ENCODE results near the gene ASB3. TPM values are rescaled to one million over a fixed set of nuclear protein-coding genes. Genes with fewer than 3 reads are reported as not detected.
"Not testable (repeated sequence)": the region's sequence is repeated elsewhere in the genome, so short reads cannot be mapped to it uniquely, and the experiment has no call there.

The ASB3 gene, protein sequence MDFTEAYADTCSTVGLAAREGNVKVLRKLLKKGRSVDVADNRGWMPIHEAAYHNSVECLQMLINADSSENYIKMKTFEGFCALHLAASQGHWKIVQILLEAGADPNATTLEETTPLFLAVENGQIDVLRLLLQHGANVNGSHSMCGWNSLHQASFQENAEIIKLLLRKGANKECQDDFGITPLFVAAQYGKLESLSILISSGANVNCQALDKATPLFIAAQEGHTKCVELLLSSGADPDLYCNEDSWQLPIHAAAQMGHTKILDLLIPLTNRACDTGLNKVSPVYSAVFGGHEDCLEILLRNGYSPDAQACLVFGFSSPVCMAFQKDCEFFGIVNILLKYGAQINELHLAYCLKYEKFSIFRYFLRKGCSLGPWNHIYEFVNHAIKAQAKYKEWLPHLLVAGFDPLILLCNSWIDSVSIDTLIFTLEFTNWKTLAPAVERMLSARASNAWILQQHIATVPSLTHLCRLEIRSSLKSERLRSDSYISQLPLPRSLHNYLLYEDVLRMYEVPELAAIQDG
- 10 to 100 TPM; 28.6 to 36.3 (median 31.5) TPM for polyA plus RNA-seq (ENCODE audit: insufficient read length in 4 of 4)

- peak; percentile 74 to 90 (median 84) for DNase-seq (ENCODE audit: low read depth in 4 of 4, low spot score in 2 of 4)
These were observed at the start of gene ASB3, which contains the start of gene ERLEC1 for GRCh38 chr2:53786705-53787613. ASB3 (minus strand) TSS chr2:53786953; CDS start chr2:53765572, 21,381 bp downstream. ERLEC1 (plus strand) TSS chr2:53787044; CDS start chr2:53787211, 167 bp downstream.

DNA sequence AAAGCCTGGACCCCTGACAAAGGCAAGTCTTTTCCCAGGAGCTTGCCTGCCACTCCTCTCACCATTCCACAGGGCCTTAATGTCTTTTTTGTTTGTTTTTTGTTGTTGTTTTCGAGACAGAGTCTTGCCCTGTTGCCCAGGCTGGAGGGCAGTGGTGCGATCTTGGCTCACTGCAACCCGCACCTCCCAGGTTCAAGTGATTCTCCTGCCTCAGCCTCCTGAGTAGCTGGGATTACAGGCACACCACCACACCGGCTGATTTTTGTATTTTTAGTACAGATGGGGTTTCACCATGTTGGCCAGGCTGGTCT lies 43.2 kb upstream of the ASB3 start:
- not testable (repeated sequence) for DNase-seq (ENCODE audit: low read depth in 4 of 4, low spot score in 2 of 4)

DNA sequence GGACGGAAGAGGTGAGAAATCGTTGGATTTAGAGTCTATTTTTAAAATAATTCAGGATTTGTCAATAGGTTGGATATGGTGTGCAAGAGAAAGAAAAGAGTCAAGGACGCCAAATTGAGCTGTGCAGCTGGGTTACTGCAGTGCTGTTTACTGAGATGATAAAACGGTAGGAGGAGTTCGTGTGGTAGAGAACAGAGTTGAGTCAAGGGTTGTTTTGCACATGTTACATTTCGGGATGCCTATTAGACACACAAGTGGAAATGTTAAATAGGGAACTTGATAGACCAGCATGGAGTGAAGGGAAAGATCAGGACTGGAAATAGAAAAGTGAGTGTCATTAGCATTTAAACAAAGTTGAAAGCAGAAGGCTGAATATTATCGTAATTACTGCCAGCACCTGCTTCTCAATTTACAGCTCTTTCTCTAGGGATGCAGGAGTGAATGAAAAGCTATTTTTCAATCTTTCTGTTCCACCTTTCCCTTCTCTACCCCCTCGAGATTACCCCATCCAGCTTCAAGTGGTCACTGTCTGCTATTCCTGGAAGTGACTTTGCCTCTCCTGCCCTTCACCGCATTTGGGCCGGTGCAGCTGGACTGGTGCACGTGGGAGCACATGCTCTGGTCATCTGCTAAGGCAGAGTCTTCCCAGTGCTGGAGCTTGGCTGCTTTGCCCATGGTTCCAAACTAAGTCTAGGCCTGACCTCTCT lies 42.7 kb upstream of the ASB3 start:
- DNase-seq (ENCODE audit: low read depth in 4 of 4, low spot score in 2 of 4), result no peak

DNA sequence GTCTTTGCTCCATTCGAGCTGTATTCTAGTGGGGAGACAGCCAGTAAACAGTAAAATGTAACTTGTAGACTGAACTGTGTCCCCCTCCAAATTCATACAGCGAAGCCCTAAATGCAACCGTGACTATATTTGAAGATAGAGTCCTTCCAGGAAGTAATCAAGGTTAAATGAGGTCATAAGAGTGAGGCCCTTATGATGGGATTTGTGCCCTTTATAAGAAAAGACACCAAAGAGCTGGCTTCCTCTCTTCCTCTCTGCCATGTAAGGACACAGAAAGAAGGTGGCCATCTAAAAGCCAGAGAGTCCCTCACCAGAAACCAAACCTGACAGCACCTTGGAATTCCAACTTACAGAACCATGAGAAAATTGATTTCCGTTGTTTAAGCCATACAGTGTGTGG lies 41.6 kb upstream of the ASB3 start:
- no peak for DNase-seq (ENCODE audit: low read depth in 4 of 4, low spot score in 2 of 4)

- no peak for DNase-seq (ENCODE audit: low read depth in 4 of 4, low spot score in 2 of 4)
These were observed 40.8 kb upstream of the ASB3 start for GRCh38 chr2:53827398-53828175.

DNA sequence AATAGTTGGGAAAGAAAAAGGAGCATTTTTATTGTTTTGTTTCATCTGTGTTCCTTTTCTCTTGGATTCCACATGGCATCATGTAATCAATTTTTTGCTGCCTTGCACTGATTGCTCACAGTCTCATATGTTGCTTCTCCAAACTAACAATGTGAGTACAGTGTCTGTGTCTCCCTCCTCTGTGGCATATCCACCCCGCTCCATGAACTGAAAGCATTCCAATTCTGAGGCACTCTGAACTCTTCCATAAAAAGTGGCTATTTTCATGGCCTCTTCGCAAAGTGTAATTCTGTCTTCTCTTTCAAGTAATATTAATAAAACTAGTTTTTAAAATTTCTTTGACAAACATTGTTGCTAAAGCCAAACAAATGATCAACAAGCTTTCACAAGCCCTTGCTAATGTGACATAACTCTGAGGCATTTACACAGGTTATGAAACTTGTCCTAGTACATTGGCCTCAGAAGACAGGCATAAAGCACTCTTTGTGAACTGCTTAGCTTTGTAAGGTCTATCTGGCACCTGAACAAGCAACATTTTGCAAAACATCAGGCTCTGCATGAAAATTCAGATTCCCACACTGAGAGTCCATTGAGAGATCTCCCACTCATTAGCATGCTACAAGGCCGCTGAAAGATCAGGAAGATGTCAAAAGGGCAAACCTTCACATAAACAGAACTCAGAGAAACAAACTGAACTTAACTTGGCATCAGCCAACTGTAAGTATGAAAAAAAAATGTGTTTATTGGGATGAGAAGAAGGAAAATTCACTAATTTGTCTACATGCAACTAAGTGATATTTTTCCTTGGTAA lies 40.0 kb upstream of the ASB3 start:
- DNase-seq (ENCODE audit: low read depth in 4 of 4, low spot score in 2 of 4), result no peak

GRCh38 chr2:53826030-53826410 lies 39.3 kb upstream of the ASB3 start:
- DNase-seq (ENCODE audit: low read depth in 4 of 4, low spot score in 2 of 4), result no peak

- not testable (repeated sequence) for DNase-seq (ENCODE audit: low read depth in 4 of 4, low spot score in 2 of 4)
These were observed 36.9 kb upstream of the ASB3 start for GRCh38 chr2:53823639-53824038.

DNA sequence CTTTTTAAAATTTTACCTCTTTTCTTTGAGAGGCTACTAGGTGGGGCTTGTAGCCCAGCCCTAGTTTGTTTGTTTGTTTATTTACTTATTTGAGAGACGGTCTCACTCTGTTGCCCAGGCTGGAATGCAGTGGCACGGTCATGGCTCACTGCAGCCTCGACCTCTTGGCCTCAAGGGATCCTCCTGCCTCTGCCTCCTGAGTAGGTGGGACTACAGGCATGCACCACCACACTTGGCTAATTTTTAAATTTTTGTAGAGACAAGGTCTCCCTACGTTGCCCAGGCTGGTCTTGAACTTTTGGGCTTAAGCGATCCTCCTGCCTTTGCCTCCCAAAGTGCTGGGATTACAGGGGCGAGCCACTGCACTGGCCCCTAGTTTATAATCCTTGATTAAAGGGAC lies 35.1 kb upstream of the ASB3 start:
- DNase-seq (ENCODE audit: low read depth in 4 of 4, low spot score in 2 of 4), result no peak

- no peak for DNase-seq (ENCODE audit: low read depth in 4 of 4, low spot score in 2 of 4)
These were observed 34.0 kb upstream of the ASB3 start for GRCh38 chr2:53820711-53821110.

DNA sequence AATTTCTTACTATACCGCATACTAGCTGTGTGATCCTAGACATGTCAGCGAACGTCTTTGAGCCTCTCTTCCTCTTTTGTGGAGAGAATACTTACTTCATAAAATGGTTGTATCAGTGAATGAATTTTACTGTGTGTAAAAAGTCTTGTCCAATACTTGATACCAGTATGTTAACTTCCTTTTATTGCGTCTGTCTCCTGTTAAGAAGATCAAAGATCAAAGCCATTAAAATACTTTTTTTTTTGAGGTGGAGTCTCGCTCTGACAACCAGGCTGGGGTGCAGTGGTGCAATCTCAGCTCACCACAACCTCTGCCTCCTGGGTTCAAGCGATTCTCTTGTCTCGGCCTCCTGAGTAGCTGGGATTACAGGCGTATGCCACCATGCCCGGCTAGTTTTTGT lies 33.3 kb upstream of the ASB3 start:
- DNase-seq (ENCODE audit: low read depth in 4 of 4, low spot score in 2 of 4), result no peak

- no peak for DNase-seq (ENCODE audit: low read depth in 4 of 4, low spot score in 2 of 4)
These were observed 32.9 kb upstream of the ASB3 start for GRCh38 chr2:53819634-53820033.

DNA sequence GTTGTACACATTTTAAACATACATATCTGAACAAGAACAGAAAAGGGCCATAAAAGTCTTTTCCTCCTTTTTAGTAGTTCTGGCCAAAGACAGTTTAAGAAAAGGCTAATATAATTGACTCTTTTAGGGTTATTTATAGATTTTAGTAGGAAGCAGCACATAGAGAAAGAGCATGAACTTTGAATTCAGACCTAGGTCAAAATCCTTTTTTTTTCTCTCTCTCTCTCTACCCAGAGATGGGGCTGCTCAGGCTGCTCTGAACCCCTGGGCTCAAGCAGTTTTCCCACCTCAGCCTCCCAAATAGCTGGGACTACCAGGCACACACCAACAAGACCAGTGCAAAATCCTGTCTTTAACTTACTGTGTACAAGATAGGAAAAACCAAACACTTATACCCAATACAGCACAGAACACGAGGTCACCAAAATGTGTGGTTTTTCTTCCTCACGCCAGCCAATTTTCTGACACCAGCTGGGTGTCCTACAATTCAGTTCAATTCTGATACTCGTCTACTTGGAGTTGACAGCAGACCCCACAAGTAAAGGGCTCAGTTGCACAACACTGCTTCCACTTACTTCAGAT lies 32.2 kb upstream of the ASB3 start:
- DNase-seq (ENCODE audit: low read depth in 4 of 4, low spot score in 2 of 4), result no peak

GRCh38 chr2:53813151-53813550 lies 26.4 kb upstream of the ASB3 start:
- DNase-seq (ENCODE audit: low read depth in 4 of 4, low spot score in 2 of 4), result no peak

DNA sequence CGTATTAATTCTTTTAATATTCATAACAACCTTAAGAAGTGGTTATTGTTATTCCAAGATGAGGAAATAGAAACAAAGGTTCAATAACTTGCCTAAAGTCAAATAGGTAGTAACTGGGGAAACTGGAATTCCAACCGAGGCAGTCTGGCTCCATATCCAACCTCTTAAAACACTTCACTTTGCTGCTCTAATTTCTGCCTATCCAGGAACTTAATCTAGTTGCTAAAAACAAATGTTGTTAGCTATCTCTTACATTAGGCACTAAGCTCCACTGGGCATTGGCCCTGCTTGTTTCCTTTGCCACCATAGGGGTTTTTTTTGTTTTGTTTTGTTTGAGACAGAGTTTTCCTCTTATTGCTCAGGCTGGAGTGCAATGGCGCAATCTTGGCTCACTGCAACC lies 24.8 kb upstream of the ASB3 start:
- DNase-seq (ENCODE audit: low read depth in 4 of 4, low spot score in 2 of 4), result no peak

DNA sequence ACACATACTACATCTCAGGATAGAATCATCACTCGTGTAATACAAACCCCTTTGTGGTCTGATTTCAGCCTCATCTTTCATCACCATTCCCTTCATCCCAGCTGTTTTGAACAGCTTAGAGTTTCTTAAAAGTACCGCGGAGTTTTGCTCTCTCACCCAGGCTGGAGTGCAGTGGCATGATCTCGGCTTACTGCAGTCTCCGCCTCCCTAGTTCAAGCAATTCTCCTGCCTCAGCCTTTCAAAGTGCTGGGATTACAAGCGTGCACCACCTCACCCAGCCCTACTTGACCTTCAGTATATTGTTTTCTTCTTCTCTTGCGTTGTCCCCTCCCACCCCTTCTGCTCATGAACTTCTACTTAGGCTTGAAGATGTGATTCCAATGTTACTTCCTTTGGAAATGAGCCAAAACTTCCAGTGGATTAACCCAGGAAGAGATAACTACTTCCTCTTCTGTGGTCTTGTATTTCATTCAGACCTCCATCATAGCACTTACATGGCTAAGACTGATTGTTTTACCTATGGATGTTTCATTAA lies 15.9 kb upstream of the ASB3 start:
- no peak for DNase-seq (ENCODE audit: low read depth in 4 of 4, low spot score in 2 of 4)

GRCh38 chr2:53801547-53801946 lies 14.8 kb upstream of the ASB3 start:
- no peak for DNase-seq (ENCODE audit: low read depth in 4 of 4, low spot score in 2 of 4)

DNA sequence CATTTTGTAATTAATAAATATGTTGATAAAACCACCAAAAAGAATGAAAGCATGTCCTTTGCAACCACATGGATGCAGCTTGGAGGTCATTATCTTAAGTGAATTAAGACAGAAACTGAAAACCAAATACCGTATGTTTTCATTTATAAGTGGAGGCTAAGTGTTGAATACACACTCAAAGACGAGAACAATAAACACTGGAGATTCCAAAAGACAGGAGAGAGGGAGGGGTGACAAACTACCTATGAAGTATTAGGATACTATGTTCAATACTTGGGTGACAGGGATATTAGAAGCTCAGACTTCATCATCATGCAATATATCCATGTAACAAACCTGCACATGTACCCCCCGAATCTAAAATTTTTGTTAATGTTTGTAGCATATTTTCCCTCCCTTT lies 7.1 kb upstream of the ASB3 start:
- DNase-seq (ENCODE audit: low read depth in 4 of 4, low spot score in 2 of 4), result no peak

DNA sequence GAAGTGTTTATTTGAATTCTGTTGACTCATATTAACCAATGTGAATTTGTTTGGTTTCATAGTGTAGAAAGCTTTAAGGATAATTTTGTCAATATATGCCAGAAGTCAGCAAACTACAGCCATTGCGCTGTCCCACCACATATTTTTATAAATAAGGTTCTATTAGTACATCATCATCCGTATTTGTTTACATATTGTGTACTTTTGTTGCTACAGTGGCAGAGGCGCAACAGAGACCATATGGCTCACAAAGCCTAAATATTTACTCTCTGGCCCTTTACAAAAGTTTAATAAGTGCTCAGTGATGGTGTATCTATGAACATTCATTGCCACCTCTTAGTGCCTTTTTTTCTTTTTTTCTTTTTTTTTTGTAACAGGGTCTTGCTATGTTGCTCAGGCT lies 6.5 kb upstream of the ASB3 start:
- DNase-seq (ENCODE audit: low read depth in 4 of 4, low spot score in 2 of 4), result no peak
